ENCODE data around the gene ATXN7L1.
"Not testable (repeated sequence)": the region's sequence is repeated elsewhere in the genome, so short reads cannot be mapped to it uniquely, and the experiment has no call there.

ATXN7L1 gene

GRCh38 chr7:105853931-105854419, 22.4 kb downstream of the ATXN7L1 start:
- ChIA-PET CTCF (no interaction called here), POLR2A (no interaction called here)
- no peak for DNase-seq (ENCODE audit: extremely low spot score)
- TF ChIP-seq, protein P1, sequence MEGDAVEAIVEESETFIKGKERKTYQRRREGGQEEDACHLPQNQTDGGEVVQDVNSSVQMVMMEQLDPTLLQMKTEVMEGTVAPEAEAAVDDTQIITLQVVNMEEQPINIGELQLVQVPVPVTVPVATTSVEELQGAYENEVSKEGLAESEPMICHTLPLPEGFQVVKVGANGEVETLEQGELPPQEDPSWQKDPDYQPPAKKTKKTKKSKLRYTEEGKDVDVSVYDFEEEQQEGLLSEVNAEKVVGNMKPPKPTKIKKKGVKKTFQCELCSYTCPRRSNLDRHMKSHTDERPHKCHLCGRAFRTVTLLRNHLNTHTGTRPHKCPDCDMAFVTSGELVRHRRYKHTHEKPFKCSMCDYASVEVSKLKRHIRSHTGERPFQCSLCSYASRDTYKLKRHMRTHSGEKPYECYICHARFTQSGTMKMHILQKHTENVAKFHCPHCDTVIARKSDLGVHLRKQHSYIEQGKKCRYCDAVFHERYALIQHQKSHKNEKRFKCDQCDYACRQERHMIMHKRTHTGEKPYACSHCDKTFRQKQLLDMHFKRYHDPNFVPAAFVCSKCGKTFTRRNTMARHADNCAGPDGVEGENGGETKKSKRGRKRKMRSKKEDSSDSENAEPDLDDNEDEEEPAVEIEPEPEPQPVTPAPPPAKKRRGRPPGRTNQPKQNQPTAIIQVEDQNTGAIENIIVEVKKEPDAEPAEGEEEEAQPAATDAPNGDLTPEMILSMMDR (IDR thresholded peaks at IDR 0.05; ENCODE audit: control extremely low read depth, extremely low read depth, low read depth, missing control alignments) = no peak

- ChIA-PET CTCF (interaction anchor here (1.0 to 1.8 kb wide), 6 partner anchors 9 to 316 kb away, joined by 3 to 5 read pairs (median 4); no protein-coding TSS in a partner anchor), POLR2A (no interaction called here)
- TF ChIP-seq, protein P1 (IDR thresholded peaks at IDR 0.05; ENCODE audit: control extremely low read depth, extremely low read depth, low read depth, missing control alignments) = no peak
- DNase-seq (ENCODE audit: extremely low spot score) = no peak
These were observed 25.3 kb downstream of the ATXN7L1 start for GRCh38 chr7:105851064-105851463.

GRCh38 chr7:105849122-105849855, 27.1 kb downstream of the ATXN7L1 start:
- DNase-seq (ENCODE audit: extremely low spot score) = no peak
- POLR2A ChIA-PET = no interaction called here
- TF ChIP-seq, protein P1 (IDR thresholded peaks at IDR 0.05; ENCODE audit: control extremely low read depth, extremely low read depth, low read depth, missing control alignments) = no peak
- CTCF ChIA-PET = interaction anchor here (1.4 to 1.8 kb wide), 2 partner anchors 9 to 32 kb away, joined by 3 to 5 read pairs; no protein-coding TSS in a partner anchor

DNA sequence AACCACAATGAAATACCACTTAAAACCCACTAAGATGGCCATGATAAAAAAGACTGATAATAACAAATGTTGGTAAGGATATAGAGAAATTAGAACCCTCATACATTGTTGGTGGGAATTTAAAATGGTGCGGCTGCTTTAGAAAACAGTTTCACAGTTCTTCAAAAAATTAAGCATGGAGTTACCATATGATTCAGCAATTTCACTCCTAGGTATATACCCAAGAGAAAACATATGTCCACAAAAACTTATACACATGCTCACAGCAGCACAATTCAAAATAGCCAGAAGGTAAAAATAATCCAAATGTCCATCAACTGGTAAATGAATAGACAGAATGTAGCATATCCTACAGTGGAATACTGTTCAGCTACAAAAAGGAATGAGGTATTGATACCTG, 30.0 kb downstream of the ATXN7L1 start:
- TF ChIP-seq, protein P1 (IDR thresholded peaks at IDR 0.05; ENCODE audit: control extremely low read depth, extremely low read depth, low read depth, missing control alignments) = no peak
- DNase-seq (ENCODE audit: extremely low spot score) = no peak
- ChIA-PET CTCF (no interaction called here), POLR2A (no interaction called here)

DNA sequence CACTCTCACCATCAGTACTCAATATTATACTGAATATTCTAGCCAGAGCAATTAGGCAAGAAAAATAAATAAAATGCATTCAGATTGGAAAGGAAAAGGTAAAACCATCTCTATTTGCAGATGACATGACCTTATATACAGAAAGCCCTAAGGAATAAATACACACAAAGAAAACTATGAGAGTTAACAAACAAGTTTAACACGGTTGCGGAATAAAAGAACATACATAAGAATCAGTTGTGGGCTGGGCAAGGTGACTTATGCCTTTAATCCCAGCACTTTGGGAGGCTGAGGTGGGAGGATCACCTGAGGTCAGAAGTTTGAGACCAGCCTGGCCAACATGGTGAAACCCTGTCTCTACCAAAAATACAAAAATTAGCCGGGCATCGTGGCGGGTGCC, 31.7 kb downstream of the ATXN7L1 start:
- CTCF ChIA-PET; DNase-seq (ENCODE audit: extremely low spot score); POLR2A ChIA-PET: not testable (repeated sequence)

- ChIA-PET POLR2A (no interaction called here), CTCF (no interaction called here)
- no peak for DNase-seq (ENCODE audit: extremely low spot score)
- TF ChIP-seq, protein P1 (IDR thresholded peaks at IDR 0.05; ENCODE audit: control extremely low read depth, extremely low read depth, low read depth, missing control alignments) = no peak
These were observed 34.5 kb downstream of the ATXN7L1 start for GRCh38 chr7:105841866-105842265.

GRCh38 chr7:105840981-105841749, 35.2 kb downstream of the ATXN7L1 start:
- ChIA-PET POLR2A (no interaction called here), CTCF (interaction anchor here (0.9 kb wide), 1 partner anchor 9 kb away, joined by 5 read pairs; no protein-coding TSS in a partner anchor)
- no peak for DNase-seq (ENCODE audit: extremely low spot score)
- TF ChIP-seq, protein P1 (IDR thresholded peaks at IDR 0.05; ENCODE audit: control extremely low read depth, extremely low read depth, low read depth, missing control alignments) = no peak

Measured in GM10248 (cell line).